SK-N-DZ (cell line): Measurements from ENCODE around the gene NLRC3.
"Not testable (repeated sequence)": the region's sequence is repeated elsewhere in the genome, so short reads cannot be mapped to it uniquely, and the experiment has no call there.

Experiments
- DNase-seq: peaks from one replicate; pipeline ENCODE4 v3.0.0-alpha.2; 2015; ENCODE audit warnings: low spot score

NLRC3 gene

DNA sequence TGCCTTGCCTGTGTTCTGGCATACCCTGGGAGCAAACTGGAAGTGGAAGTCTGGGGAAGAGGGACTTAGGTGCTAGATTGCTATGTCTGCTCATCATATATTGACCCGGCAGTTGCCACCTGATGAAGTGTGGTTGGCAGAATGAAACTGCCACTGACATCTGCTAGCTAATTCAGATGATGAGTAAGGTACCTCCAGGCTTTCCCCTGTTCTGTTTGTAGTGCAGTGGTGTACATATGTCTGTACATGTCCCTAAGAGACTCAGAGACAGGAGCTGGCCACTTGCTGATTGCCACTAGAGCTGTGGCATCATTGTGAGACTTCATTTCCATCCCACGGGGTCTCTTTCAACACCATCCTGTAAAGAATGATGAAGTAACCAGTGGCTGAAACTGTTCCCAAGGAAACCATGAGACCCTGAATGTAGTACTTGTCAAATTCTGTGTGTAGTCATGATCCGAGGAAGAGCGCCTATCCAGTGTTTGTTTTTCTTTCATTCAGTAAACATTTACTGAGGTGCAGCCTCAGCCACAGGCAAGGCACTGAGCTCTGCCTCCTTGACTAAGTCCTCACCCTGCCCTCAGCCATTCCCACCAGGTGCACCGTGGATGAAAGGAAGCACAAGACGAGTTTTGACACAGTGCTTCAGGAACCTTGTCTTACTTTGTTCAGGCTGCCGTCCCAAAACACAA, 63.2 kb downstream of the NLRC3 start:
- DNase-seq = no peak

DNA sequence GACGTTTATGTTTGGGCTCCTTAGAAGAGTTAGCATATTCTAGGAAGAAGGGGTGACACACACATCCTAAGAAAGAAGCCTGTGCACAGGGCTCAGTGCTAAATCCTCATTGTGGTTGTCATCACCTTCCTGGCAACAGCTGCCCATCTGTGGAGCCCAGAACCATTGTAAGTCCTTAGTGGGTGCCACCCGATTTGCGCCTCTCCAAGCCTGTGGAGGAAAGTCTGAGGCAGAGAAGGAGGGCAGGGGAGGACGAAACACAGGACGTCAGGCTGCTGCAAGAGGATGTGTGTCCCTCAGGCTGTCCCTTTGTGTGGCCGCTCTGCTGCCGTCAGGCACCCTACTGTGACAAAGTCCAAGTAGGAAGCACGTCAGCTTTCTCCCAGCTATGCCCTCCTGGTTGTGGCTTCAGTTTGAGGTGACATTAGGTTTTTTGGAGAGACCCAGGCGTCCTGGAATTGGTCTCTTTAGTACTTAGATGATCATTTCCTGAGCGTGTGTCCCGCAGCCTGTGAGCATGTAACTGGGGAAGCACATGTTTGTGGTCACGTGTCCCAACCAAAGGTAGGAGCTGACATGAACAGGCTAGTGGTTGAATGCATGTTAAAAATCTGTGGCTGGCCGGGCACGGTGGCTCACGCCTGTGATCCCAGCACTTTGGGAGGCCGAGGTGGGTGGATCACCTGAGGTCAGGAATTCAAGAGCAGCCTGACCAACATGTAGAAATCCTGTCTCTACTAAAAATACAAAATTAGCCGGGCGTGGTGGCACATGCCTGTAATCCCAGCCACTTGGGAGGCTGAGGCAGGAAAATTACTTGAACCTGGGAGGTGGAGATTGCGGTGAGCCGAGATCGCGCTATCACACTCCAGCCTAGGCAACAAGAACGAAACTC, 65.7 kb downstream of the NLRC3 start:
- DNase-seq = no peak

DNA sequence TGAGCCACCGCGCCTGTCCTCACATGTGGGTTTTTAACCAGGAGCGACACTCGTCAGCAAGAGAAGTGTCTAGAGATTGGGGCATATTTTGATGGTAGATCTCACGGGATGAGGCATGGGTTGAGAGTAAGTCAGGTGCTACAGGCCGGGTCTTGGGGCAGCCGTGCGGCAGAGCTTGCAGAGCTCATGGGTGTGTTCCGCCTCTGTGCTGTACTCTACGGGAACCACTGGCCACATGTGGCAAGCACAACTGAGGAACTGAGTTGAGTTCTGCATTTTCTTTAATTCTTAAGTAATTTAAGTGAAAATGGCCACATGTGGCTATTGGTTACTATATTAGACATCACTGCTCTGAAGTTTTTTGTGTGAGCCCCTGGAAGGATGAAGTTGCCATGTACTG, 66.8 kb downstream of the NLRC3 start:
- DNase-seq = no peak

DNA sequence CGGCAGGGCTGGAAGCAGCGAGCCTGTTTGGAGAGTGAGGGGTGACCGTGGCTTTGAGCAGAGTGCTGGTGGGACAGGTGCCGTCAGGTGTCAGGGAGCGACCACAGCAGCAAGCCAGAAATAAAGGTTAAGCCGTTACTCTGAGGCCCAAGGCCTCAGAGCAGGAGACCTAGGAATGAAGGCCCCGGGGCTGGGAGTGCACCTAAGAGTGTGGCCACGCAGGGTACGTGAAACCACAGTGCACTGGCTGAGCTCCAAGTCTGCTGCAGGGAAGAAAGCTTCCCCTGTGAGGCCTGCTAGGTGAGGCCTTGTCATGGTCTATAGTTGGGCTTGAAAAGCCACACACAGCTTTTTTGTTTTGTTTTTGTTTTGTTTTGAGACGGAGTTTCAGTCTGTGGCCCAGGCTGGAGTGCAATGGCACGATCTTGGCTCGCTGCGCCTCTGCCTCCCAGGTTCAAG, 67.7 kb downstream of the NLRC3 start:
- DNase-seq = no peak

DNA sequence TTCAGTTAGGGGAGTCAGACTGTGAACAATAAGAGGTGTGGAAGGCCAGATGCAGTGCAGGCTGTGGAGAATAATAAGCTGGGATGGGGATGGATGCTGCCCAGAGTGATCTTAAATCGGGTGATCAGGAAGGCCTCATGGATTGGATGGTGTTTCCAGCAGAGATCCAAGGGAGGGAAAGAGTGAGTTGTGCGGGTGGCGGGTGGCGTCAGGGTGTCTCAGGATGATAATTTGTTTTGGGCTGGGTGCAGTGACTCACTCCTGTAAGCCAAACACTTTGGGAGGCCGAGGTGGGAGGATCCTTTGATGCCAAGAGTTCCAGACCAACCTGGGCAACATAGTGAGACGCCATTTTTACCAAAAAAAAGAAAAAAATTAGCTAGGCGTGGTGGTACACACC, 68.5 kb downstream of the NLRC3 start:
- DNase-seq = no peak

DNA sequence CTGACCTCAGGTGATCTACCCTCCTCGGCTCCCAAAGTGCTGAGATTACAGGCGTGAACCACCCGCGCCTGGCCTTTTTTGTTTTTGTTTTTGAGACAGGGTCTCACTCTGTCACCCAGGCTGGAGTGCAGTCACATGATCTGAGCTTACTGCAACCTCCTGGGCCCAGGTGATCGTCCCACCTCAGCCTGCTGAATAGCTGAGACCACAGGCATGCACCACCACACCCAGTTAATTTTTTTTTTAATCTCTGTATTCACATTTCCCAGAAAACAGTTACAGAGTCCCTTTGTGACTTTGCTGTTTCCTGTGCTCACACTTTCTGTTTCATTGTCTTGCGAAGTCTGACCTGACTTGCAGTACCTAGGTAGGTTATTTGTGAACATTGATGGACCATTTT, 73.7 kb downstream of the NLRC3 start:
- no peak for DNase-seq

DNA sequence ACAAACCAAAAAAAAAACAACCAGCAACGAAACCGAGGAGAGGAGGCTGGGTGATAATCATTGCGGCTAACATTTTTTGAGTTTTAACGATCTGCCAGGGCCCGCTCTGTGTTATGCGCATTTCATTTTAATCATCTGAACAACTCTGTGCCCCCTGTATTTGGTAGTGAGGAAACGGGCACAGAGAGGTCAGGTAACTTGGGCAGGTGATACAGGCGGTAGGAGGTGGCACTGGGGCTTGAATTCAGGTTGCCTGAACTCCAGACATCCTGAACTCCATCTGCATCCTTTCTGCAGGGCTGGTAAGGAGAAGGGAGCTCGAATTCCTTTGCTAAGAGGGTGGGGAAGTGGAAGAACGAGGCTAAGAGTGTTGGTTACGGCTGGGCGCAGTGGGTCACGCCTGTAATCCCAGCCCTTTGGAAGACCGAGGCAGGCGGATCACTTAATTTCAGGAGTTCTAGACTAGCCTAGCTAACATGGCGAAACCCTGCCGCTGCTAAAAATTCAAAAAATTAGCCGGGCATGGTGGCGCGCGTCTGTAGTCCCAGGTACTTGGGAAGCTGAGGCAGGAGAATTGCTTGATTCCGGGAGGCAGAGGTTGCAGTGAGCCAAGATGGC, 75.3 kb downstream of the NLRC3 start:
- DNase-seq = no peak

DNA sequence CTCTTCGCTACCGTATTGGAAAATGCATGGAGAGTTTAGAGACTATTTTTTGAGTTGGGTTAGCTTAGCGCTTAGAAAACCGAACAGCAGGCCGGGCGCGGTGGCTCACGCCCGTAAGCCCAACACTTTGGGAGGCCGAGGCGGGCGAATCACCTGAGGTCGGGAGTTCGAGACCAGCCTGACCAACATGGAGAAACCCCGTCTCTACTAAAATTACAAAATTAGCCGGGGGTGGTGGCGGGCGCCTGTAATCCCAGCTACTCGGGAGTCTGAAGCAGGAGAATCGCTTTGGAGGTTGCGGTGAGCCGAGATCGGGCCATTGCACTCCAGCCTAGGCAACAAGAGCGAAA, 75.8 kb downstream of the NLRC3 start:
- not testable (repeated sequence) for DNase-seq

DNA sequence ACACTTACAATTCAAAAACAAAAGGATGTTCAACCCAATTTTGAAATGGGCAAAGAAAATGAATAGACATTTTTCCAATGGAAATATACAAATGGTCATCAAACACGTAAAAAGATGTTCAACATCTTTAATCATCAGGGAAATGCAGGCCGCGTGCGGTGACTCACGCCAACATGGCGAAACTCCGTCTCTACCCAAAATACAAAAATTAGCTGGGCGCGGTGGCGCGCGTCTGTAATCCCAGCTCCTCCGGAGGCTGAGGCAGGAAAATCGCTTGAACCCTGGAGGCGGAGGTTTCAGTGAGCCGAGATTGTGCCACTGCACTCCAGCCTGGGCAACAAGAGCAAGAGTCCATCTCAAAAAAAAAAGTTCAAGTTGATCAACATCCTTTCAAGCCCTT, 78.2 kb downstream of the NLRC3 start:
- no peak for DNase-seq

DNA sequence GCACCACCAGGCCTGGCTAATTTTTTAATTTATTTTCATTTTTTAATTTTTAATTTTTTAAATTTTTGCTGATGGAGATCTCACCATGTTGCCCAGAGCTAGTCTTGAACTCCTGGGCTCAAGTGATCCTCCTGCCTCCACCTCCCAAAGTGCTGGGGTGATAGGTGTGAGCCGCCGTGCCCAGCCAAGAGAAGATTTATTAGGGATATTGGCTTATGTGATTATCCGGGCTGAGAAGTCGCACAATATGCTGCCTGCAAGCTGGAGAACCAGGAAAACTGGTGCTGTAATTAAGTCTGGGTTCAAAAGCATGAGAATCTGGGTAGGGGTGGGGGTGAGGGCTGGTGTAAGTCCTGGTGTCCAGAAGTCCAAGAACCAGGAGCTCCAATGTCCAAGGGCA, 79.4 kb downstream of the NLRC3 start:
- no peak for DNase-seq

DNA sequence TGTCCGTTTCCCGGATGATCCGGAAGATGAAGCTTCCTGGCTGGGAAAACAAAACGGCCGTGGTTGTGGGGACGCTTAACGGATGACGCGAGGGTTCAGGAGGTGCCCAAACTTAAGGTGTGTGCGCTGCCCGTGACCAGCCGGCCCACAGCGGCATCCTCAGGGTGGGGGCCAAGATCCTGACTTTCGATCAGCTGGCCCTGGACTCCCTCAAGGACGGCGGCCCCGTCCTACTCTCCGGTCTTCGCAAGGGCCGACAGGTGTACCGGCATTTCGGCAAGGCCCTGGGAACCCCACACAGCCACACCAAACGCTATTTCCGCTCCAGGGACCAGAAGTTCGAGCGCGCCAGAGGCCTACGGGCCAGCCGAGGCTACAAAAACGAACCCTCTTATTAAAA, 80.8 kb downstream of the NLRC3 start:
- DNase-seq = no peak

DNA sequence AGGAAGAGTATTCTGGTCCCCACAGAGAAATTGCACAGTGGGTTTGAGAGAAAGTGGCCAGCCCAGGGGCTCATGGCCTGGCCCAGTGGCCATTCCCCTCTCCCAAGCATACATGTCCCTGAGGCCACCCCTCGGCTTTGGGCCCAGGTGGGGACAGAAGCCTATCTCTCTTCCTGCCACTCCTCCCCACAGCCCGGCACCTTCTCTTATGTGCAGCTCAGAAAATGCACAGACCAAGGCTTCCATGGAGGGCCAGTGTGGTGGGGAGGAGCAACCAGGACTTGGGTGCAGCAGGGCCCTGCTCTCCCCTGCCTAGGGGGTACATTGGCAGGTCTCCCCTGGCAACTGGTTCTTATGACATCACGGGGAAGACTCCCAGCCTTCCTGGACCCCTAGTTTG, 82.0 kb downstream of the NLRC3 start, which contains the start of gene C16orf90:
C16orf90 (minus strand) TSS at position 314 of the 400 bp plus-strand sequence; CDS start at position 246, 68 bp downstream.
- no peak for DNase-seq

DNA sequence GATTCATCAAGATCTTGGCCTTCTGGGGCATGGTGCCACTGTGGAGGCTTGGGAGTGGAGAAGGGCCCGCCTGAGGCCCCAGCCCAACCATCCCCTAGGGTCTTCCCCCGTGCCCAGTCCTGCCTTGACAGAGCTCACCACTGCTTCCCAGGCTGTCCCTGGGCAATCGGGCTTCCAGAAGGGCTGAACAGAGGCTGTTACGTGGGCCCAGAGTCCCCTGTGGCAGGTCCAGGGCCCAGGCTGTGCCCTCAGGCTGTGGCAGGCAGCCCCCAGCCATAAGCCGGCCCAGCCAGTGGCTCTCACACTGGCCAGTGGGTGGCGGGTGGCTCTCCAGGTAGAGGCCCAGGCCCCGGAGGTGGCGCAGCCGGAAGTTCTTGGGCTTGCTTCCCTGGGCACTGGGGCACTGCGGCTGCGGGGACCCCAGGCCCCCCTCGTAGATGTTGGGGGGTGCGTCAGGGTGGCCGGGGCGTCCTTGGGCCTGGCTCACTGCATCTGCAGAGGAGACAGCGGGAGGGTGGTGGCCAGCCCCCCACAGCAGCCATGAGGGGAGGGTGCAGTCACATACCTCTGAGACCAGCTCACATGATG, 82.7 kb downstream of the NLRC3 start:
- DNase-seq = no peak

DNA sequence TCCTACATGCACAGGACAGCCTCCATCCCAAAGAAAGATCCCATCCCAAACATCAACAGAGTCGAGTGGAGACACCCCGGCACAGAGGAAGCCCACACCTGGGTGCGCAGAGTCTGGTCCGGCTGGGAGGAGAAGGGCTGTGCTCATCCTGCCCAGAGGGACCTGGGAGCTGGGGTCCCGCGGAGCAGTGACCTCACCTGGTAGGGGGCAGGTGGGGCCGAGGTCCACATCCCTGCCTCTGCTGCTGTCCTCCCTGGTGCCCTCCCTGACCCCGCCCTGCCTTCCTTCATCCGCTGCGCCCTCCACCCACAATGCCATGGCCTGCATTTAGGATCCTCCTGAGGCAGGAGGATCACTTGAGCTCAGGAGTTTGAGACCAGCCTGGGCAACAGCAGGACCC, 84.8 kb downstream of the NLRC3 start:
- no peak for DNase-seq

DNA sequence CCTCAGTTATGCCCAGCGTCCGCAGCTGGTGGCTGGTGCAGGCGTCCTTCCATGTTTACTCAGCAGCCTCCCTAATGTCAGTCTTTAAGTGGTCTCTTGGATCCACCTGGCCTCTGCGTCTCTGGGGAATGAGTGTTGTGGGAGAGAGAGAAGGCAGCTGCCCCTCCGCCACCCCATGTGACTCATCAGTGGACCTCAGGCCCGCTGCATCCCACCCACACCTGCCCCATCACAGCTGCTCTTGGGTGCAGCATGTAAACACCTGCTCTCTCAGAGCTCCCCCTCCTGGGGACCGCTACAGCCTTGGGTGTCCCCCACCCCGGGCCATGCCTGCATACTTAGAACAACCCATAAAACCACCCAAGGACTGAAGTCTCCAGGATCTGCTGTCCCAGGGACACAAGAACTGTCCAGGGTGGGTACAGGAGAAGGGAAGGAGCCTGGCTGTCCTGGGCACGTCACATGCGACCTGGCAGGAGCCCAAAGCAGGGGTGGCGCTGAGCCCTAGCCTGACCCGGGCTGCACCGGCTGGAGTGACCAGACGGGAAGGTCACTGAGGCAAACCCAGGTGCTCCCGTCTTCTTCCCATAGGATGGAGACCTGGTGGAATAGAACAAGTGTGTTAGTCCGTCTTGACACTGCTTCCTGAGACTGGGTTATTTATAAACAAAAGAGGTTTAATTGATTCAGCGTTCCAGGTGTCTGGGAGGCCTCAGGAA, 86.1 kb downstream of the NLRC3 start:
- peak; percentile 77 for DNase-seq
